Bronchial epithelial cell (primary cell): ENCODE results near the gene TUBB3. TPM values are rescaled to one million over a fixed set of nuclear protein-coding genes. Genes with fewer than 3 reads are reported as not detected.

Experiments used
- DNase-seq: peaks from one replicate; pipeline ENCODE4 v3.0.0-alpha.2; 2010; ENCODE audit warnings: low read depth
- FAIRE-seq: peaks from 2 replicates; lab custom pipeline; 2011; peaks lifted over from hg19 to GRCh38; lab: Jason Lieb, UNC
- H3K27me3 ChIP-seq: 2 replicates; pipeline ENCODE4 v1.5.1; 2011; ENCODE audit warnings: low read length; ENCODE audit not compliant: control insufficient read depth, insufficient read depth
- H3K36me3 ChIP-seq: 2 replicates; pipeline ENCODE4 v1.5.1; 2011; ENCODE audit warnings: low read length; ENCODE audit not compliant: control insufficient read depth, insufficient read depth
- H3K4me3 ChIP-seq: 2 replicates; pipeline ENCODE4 v1.5.1; 2011; ENCODE audit warnings: mild to moderate bottlenecking, low read depth, low read length, control low read depth
- total RNA-seq: library from RNA; depleted of rRNA; stranded (reverse); fragments of >200 nt; gene quantifications from 2 replicates; pipeline ENCODE4 v1.2.1, GENCODE V29; 2014
- TF ChIP-seq, protein P1 (sequence below): IDR thresholded peaks from 2 replicates; pipeline ENCODE4 v1.5.1; 2011; ENCODE audit warnings: mild to moderate bottlenecking, moderate library complexity, low read length, control low read depth, inconsistent platforms; ENCODE audit not compliant: insufficient read depth, severe bottlenecking

TUBB3 gene
- total RNA-seq, 1 donor from 2014 or later = 24.5 TPM

DNA sequence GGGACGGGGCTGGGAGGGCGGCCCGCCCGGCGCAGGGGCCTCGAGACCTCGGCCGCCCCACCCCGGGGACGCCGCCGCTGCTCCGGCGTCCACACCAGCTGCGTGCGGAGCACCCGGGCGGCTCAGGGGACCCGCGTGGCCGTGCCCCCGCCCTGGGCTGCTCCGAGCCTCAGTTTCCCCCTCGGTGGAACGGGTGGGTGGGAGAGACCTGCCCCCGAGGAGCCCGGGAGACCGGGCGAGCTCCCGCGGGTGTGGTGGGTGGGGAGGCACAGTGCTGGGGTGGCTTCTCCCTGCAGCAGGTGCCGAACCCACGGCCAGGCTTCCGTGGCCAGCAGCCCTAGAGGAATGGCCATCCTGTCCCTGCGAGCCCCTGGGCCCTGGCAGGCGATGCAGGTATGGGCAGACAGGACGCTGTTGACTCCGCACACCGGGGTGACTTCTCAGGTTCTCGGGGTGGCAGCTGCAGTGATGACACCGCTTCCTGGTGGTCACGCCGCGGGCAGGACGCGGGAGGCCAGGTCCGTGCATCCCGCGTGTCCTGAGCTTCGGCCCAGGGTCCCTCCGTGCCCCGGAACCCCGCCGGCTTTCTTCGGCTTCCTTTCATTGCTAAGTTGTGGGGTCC lies 26.1 kb downstream of the TUBB3 start:
- DNase-seq (no peak), FAIRE-seq (no peak)
- TF ChIP-seq, protein P1, sequence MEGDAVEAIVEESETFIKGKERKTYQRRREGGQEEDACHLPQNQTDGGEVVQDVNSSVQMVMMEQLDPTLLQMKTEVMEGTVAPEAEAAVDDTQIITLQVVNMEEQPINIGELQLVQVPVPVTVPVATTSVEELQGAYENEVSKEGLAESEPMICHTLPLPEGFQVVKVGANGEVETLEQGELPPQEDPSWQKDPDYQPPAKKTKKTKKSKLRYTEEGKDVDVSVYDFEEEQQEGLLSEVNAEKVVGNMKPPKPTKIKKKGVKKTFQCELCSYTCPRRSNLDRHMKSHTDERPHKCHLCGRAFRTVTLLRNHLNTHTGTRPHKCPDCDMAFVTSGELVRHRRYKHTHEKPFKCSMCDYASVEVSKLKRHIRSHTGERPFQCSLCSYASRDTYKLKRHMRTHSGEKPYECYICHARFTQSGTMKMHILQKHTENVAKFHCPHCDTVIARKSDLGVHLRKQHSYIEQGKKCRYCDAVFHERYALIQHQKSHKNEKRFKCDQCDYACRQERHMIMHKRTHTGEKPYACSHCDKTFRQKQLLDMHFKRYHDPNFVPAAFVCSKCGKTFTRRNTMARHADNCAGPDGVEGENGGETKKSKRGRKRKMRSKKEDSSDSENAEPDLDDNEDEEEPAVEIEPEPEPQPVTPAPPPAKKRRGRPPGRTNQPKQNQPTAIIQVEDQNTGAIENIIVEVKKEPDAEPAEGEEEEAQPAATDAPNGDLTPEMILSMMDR = no peak
- peaks cover 3% of the 10 kb centered on the region for H3K36me3 ChIP-seq
- peaks cover 2% of the 10 kb centered on the region for H3K27me3 ChIP-seq
- peak overlapping the region; percentile 55 for H3K4me3 ChIP-seq

DNA sequence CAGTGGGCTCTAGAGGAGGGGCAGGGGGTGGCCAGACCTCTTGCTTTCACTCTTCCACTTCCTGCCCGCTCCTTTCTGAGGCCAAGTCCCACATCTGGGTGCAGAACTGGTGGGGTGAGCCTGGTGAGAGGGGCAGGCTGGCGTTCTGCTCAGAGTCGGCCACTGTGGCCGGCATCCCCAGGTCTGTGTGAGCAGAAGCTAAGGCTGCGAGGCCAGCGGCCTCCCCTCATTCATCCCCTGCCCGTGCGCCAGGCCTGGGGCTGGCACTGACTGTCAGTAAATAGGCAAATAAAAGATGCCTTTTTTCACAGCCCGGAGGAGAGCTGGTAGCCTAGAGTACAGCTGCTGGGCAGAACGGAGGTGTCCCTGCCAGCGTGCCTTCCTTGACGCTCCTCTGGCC lies 26.6 kb downstream of the TUBB3 start:
- Histone ChIP-seq H3K4me3 (no peak overlapping the region), H3K27me3 (peaks cover 1% of the 10 kb centered on the region), H3K36me3 (peaks cover 6% of the 10 kb centered on the region)
- TF ChIP-seq, protein P1 = no peak
- FAIRE-seq (no peak), DNase-seq (no peak)

DNA sequence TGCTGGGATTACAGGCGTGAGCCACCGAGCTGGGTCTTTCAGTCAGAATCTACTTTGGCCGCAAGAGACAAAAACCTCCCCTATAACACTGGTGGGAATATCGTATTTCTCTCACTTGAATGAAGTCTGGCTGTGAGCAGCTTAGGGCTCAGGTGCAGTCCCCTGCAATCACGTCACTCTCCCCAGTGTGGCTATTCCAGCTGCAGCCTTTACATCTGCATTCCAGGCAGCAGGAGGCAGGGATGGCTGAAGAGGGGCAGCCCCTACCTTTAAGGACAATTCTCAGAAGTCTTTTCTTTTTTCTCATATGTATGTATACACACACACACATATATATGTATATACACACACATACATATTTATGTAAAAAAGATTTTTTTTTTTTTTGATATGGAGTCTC lies 28.4 kb downstream of the TUBB3 start:
- TF ChIP-seq, protein P1 = no peak
- Histone ChIP-seq H3K36me3 (peaks cover 13% of the 10 kb centered on the region), H3K4me3 (no peak overlapping the region), H3K27me3 (no peaks in the 10 kb centered on the region)
- FAIRE-seq (no peak), DNase-seq (no peak)

DNA sequence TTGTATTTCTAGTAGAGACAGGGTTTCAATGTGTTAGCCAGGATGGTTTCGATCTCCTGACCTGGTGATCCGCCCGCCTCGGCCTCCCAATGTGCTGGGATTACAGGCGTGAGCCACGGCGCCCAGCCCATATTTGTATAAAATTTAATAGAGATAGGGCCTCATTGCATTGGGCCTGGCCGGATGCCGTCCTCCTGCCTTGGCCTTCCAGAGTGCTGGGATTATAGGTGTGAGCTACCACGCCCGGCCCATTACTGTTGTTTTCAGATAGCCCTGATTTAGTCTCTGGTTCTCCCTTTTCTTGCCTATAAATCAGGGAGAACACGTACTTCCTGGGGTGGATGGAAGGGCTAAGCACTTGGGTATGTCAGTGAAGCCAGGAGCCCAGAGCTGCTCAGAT lies 28.9 kb downstream of the TUBB3 start:
- peaks cover 15% of the 10 kb centered on the region for H3K36me3 ChIP-seq
- H3K27me3 ChIP-seq = no peaks in the 10 kb centered on the region
- TF ChIP-seq, protein P1 = no peak
- DNase-seq (no peak), FAIRE-seq (no peak)
- H3K4me3 ChIP-seq = no peak overlapping the region

DNA sequence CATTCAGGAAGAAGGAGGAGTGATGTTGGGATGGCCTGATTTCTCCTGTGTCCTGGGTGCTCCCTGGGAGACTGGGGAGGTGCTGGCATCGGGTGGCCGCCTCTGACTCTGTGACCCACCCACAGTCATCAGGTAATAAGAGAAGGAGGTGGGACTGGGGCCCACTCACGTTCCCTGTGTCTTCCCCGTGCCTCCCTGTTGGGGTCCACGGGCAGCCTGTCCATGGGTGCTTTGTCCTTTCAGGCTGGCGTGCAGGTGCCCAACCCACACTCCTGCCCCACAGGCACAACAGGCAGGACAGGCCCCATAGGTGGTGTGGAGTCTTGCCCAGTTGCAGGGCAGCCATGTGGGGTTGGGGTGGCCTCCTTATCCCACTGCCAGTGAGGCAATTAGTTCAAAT lies 29.4 kb downstream of the TUBB3 start:
- DNase-seq (no peak), FAIRE-seq (no peak)
- peaks cover 19% of the 10 kb centered on the region for H3K36me3 ChIP-seq
- H3K4me3 ChIP-seq = no peak overlapping the region
- TF ChIP-seq, protein P1 = no peak
- H3K27me3 ChIP-seq = no peaks in the 10 kb centered on the region
